GM04504 (cell line): ENCODE measurements around the gene PSMA7.

Experiments used
- DNase-seq: peaks from one replicate; pipeline ENCODE4 v3.0.0-alpha.2; 2012; ENCODE audit warnings: low read depth

The PSMA7 gene

DNA sequence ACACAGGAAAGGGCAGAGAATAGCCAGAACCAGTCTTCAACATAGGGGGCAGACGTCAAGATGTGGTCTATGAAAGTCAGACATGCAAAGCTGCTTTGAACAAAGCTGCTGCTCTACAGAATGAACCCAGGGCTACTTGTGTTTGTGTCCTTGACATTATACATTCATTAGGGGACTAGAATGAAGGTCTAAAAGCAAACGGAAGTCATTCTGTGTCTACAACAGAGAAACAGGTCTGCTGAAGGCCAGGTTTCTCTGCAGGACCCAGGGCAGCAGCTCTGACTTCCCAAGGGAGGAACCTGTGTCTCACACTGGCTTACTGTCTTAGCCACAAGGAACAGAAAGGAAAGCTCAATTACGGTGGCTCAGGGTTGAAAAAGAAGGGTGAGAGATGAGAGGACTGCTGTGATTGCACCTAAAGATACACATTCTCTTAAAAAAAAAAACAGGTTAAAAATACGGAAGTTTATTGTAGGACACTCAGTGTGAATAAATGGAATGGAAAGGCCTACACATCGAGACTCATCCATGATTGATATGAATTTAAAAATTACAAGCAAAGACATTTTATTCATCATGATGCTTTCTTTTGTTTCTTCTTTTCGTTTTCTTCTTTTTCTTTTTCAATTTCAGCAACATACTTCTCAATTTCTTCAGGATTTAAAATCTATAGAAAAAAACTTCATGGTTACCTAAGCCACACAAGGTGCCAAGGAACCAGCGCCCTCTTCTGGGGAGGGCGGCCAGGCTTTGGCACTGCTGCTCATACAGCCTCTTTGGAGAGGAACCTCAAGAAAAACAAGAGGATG, 6.7 kb downstream of the PSMA7 start:
- no peak for DNase-seq

DNA sequence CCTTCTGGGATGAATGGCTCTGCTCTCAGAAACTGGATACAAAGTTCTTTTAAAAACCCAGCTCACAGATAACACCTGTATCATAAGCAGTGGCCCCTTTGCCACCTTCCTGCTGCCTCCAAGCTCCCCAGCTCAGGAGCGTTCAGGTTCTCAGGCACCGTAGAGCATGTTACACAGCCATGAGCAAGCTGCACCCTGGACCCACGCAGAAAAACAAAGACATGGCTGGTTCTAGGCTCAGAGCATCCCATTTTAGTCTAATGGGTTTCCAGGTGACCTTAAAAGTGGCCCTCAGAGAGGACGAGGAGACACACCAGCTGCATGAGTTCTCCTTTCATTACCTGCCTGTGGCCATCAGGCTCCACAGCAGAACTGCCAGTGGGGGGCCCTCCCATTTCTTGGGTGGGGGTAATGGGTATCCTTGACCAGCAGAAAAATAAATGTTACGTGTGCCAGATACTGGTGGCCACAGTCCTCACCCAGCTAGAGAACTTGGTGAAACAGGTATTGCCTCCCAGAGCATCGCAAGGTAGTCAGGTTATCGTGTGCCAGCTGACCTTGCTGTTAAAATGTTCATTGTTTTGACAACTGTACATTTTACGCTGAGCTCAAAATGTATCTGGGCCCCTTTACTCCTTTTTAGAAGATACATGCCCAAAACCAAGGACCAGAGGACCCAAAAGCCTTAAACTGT, 7.5 kb downstream of the PSMA7 start:
- no peak for DNase-seq

- DNase-seq = no peak
Observed at GRCh38 chr20:62134735-62135231, 8.4 kb downstream of the PSMA7 start.

GRCh38 chr20:62133864-62134263, 9.3 kb downstream of the PSMA7 start:
- DNase-seq = no peak

DNA sequence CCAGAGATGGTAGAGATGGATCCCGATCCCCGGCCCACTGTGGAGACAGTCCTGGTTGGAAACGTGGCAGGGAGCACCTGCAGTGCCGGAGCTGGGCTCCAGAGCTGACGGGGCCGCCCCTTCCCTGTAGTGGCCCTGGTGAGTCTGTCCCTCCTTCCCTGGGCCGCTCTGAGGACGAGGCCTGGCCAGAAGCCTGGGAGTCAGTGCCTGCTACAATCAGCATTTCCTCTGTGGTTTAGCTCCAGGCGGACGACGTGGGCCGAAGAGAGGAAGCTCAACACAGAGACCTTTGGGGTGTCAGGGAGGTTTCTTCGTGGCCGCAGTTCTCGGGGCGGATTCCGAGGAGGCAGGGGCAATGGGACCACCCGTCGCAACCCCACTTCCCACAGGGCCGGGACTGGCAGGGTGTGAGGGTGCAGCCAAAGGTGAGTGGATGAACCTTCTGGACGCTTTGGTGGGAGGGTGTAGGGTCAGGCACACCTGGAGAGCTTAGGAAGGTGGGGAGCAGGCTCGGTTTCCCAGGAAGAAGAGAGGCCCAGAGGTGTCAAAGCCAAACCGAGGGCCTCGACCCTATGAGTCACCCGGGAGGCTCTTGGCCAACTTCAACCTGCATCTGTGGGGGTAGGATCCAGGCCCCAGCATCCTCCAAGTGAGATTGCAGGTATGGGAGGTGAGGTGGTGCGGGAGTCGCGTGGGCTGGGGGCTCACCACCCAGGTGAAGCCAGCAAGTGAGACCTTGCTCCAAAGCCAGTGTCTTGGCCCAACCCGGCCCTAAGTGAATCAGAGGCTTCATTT, 9.9 kb downstream of the PSMA7 start:
- no peak for DNase-seq

DNA sequence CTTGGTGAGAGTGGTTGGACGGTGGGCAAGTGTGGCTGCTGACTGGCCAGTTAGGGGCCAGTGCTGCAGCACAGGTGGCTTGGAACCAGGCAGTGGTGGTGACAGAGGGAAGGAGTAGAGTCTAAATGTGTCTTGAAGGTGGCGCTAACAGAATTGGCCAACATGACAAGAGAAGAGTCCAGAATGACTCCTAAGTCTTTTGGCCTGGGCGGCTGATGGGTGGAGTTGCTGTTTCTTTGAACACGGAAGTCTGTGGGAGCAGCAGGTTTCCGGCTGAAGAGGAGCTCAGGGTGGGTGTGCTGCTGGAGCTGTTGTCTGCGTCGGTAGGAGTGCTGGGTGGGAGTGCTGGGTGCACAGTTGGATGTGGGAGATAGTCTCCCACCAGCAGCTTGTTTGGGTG, 10.8 kb downstream of the PSMA7 start:
- no peak for DNase-seq

- no peak for DNase-seq
Observed at GRCh38 chr20:62131560-62132320, 11.5 kb downstream of the PSMA7 start.

GRCh38 chr20:62129731-62130531, 13.3 kb downstream of the PSMA7 start:
- no peak for DNase-seq

DNA sequence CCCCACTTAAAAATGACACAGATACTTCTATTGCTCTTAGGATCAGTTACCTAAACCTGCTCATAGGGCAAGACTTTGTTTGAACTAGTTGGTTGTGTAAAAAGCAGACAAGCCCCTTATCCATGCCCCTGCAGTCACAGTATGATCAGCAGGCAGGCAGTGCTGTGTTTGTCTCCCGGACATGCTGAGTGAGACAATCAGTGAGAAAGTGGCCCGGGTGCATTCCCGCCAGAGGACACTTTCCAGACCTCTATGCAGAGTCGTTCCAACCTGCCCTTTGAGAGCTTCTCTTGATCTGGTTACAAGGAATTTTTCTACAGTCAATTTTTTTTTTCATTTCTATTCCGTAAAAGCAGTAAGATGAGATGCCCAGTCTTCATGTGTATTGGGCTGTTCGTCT, 14.7 kb downstream of the PSMA7 start:
- DNase-seq = no peak

DNA sequence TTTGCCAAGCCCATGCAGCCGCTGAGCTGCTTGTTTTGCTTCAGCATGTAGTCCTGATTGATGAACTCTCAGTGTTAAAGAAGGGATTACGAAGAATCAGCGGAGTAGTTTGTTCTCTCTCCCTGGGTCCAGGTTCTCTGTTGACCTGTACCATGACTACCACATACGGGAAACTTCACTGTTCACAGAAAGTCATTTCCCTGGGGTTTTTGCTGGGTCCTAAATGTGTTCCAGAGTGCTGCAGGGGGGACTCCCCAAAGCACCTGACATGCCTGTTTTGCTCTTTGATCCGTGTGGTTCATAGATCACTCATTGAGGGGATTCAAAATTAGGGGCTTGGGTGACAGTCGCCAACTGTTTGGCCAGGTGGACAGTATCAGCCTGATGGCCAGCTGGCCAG, 15.4 kb downstream of the PSMA7 start:
- no peak for DNase-seq

DNA sequence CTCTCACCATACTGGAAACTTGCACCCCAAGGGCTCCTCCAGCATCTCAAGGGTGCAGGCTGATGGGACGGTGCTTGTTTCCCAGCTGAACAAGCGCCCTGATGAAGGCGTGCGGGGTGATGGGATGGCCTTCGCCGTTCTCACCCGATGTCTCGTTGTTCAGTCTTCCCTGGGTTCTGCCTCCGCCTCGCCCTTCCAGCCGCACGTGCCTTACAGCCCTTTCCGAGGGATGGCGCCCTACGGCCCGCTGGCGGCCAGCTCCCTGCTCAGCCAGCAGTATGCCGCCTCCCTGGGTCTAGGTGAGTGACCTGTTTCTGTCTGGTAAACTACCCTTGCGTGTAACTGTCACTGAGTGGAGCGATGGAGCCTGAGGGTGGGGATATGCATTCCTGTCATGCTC, 17.1 kb downstream of the PSMA7 start:
- DNase-seq = no peak

- no peak for DNase-seq
Observed at GRCh38 chr20:62123450-62124118, 19.6 kb downstream of the PSMA7 start.

GRCh38 chr20:62122654-62123449, 20.3 kb downstream of the PSMA7 start:
- no peak for DNase-seq

DNA sequence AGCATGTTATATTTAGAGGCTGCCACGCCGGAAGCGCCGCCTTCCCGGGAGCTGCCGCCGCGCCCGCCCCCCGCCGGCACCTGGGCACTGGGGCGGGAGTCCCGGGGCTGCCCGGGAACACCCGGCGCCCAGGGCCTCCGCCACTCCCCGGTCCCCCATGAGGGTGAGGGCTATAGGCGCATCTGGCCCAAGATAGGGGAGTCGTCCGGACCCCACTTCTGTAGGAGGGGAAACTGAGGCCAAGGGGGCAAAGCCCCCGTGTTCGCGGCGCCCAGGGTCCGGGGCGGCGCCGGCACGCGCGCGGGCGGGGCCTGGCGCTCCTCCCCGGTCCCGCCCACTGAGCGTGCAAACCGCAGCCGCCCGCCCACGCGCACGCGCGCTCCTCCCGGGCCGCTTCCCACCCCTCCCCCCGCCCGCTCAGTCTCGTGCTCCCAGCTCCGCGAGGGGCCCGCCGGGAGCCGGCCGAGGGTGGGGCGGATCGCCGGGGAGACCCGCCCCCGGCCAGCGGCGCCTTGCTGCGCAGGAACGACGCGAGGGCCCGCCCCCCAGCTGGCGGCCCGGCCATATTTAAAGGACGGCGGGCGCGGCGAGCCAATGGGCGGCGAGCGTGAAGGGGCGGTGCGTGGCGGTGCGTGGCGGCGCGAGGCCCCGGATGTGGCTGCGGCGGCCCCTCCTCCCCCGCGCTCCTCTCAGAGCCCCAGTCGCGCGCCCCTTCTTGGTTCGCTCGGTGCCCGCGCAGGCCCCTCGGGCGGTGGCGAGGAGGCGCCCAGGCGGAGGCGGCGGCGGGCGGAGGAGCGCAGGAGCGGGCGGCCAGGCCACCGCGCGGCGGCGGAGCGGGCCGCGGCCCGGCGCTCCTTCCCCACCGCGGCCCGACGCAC, 21.2 kb downstream of the PSMA7 start, which contains the start of gene LSM14B:
LSM14B (plus strand) TSS at position 700 of the 878 bp plus-strand sequence. CDS start 192 bp downstream, outside the sequence.
- peak; percentile 93 for DNase-seq

GRCh38 chr20:62120990-62121775, 22.0 kb downstream of the PSMA7 start:
- no peak for DNase-seq

- DNase-seq = no peak
Observed at GRCh38 chr20:62120365-62120762, 22.8 kb downstream of the PSMA7 start.

DNA sequence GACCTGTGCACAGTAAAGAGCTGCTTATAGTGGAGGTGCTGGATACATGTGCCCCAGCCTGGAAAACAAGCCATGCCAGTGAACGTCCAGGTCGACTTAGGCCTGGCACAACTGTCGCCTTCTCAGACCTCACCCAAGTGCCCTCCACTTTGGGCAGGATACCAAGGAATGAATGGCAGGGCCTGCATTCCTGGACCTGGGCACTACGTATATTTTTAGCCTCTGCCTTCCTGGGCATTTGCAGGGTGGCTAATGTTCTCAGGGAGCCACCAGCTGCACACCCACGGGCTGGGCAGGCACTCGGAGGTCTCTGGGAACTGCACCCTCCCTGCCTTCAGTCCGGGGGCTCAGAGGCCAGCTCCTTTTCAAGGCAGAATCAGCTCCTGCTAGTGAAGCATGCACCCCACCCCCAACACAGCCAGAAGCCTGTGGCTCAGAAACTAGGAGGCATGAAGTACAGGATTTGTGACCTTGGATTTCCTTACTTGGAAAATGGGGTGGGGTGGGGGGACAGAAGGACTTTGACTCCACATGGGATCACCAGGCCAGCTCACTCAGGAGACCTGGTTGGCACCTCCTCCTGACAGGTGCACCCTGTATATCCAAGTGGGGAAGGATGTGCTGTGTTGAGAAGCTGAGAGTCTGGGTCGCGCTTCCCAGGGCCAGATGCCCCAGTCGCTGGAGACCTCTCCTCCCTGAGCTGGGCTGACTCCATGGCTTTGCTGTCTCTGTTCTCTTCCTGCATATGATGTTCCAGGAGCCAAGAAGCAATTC, 23.4 kb downstream of the PSMA7 start:
- DNase-seq = no peak
